GM12892 (cell line): ENCODE results near the gene NR3C1.

Experiments
- POLR2A ChIP-seq: IDR thresholded peaks from 2 replicates; pipeline ENCODE4 v1.6.1; 2011; ENCODE audit warnings: low read depth, low read length, control low read depth
- POLR2AphosphoS5 ChIP-seq: IDR thresholded peaks from 2 replicates; pipeline ENCODE4 v1.6.1; 2011; ENCODE audit warnings: low read depth, low read length, control low read depth
- TAF1 ChIP-seq: IDR thresholded peaks from 2 replicates; pipeline ENCODE4 v1.6.1; 2011; ENCODE audit warnings: low read depth, mild to moderate bottlenecking, control low read depth, low read length, borderline replicate concordance

DNA sequence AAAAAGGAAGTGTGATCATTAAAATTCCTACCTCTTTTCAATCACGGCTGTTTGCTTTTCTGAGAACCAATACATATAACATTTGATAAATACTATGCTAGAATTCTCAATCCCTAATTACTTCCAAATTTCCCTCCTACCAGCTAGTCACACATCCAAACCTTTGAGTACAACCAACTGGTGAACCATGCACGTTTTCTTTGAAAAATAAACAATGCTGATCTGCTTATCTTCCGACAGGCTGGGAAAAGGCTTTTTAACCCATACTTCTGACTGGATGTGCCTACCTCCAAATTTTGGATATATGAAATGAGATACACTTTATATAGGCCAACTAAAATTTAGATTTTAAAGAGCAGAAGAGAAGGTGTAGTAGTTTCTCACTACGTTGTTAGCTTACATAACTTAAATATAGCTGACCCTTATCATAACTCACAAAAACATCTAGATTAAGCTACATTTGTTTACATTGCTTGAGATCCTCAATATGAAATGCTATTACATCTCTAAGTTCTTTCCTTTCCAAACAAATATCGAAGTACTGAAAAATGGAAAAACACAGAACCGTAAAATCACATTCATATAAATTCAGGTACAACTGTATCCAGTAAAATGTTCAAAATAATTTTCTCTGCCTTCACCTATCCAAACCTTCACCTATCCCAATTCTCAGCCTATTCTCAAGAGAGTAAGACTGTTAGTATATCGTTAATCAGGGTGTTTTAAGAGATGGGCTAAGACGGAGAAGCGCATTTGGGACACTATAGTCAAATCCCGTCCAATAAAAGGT is 2.1 kb downstream of the NR3C1 start:
- TF ChIP-seq POLR2AphosphoS5 (no peak), POLR2A (no peak), TAF1 (no peak)
